GM12891 (cell line): ENCODE results near the gene HOXA6.

ENCODE experiments used
- DNase-seq: peaks from one replicate; pipeline ENCODE4 v3.0.0; 2011; ENCODE audit warnings: low spot score; ENCODE audit not compliant: insufficient read length
- FAIRE-seq: peaks from 2 replicates; lab custom pipeline; 2011; peaks lifted over from hg19 to GRCh38; lab: Jason Lieb, UNC
- PAX5 ChIP-seq: IDR thresholded peaks from 2 replicates; pipeline ENCODE4 v1.6.1; 2011; ENCODE audit warnings: low read length, moderate library complexity, mild to moderate bottlenecking; ENCODE audit not compliant: insufficient read depth, severe bottlenecking
- POLR2A ChIP-seq: IDR thresholded peaks from 2 replicates; pipeline ENCODE4 v1.6.1; 2011; ENCODE audit warnings: low read depth, low read length, control low read depth
- POLR2AphosphoS5 ChIP-seq: IDR thresholded peaks from 2 replicates; pipeline ENCODE4 v1.6.1; 2011; ENCODE audit warnings: low read depth, low read length, control low read depth
- POU2F2 ChIP-seq: IDR thresholded peaks from 2 replicates; pipeline ENCODE4 v1.6.1; 2011; ENCODE audit warnings: low read depth, mild to moderate bottlenecking, control low read depth, low read length, moderate library complexity
- SPI1 ChIP-seq: IDR thresholded peaks from 2 replicates; pipeline ENCODE4 v1.6.1; 2011; ENCODE audit warnings: low read depth, low read length, control low read depth
- TAF1 ChIP-seq: IDR thresholded peaks from 2 replicates; pipeline ENCODE4 v1.6.1; 2011; ENCODE audit warnings: low read depth, low read length, control low read depth

The HOXA6 gene

DNA sequence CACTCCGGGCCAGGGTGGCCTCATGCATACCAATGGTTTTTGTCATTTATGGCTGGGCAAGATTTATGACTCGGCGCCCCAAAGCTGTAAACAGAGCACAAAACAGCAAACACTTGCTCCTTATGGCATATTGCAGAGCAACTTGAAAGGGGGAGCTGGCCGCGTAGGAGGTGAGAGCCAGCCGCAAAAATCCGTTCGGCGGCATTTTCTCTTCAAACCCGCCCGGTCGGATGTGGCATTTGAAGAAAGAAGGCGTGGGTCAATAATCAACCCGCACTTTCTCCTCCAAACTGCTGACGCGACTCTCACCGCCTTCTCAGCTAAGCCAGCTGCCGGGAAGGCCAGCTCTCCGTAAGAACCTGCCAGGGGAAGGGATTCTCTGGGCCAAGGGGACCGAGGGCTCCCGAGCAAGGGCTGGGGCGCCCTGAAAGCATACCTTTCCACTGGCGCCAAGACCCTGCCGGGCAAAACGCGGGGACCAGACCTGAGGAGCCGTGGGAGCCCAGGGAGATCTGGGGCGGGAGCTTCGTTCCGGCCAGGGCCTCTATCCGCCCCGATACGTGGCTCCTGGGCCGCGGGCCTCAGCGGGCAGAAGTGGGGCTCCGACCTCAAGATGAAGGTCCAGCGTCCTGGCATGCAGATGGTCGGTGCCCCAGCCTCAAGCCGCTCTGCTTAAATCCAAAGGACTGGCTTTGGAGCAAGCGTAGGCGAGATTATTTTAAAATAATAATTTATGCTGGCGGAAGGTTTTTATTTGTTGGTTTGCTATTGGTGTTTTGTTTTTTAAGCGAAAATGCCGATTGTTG lies 32.1 kb downstream of the HOXA6 start:
- no peak for FAIRE-seq
- no peak for DNase-seq
- TF ChIP-seq PAX5 (no peak), TAF1 (no peak), POLR2AphosphoS5 (no peak), POLR2A (no peak), POU2F2 (no peak), SPI1 (no peak)

- no peak for FAIRE-seq
- TF ChIP-seq SPI1 (no peak), POLR2AphosphoS5 (no peak), POLR2A (no peak), TAF1 (no peak), POU2F2 (no peak), PAX5 (no peak)
- no peak for DNase-seq
Measured at GRCh38 chr7:27114881-27115220, 32.7 kb downstream of the HOXA6 start.

GRCh38 chr7:27113991-27114769 lies 33.4 kb downstream of the HOXA6 start:
- FAIRE-seq (no peak), DNase-seq (no peak)
- TF ChIP-seq POLR2AphosphoS5, result no peak
- TF ChIP-seq PAX5, result no peak

DNA sequence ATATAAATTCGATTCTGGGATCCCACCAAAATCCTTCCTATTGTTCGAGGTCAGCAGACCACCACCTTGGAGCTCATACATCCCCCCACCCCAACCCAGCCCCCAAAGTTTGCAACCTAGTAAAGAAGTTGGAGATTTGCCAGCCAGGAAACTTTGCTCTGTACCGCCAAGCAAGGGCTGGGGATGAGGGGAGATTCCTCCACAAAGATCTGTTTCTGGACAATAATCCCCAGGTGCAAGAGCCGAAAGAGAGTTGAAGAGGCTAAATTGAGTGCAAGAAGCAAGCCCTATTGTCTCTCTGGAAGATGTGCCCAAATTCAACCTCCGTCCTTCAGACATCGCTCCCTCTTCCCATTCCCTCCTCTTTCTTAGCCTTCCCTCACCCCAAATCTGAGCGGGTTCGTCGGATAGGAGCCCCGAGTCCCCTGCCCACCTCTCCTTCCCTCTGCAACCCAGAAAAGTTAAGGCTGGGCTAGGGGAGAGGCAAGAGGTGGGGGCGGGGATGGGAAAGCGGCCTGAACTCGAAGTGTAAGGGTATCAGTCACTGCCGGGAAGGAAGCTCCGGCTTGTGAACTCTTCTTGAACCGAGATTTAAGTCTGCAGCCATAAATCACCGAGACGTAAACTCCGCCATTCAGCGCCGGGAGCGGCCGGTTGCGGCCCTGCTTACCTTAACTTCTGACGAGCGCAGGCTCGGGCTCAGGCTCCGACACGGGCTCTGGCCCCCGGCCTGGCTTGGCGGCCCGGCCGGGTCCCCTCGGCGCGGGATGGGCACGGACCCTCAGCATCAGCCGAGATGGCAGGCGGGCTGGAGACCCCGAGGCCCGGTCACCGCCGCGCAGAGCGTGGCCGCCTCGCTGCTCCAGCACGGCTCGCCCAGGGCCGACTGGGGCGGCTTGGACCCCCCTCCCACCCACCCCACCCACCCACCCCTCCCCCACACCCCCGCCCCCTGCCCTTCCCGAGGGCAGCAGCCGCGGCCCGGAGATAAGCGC lies 34.3 kb downstream of the HOXA6 start:
- DNase-seq (no peak), FAIRE-seq (no peak)
- no peak for TF ChIP-seq POLR2AphosphoS5
- TF ChIP-seq PAX5, result no peak
- no peak for TF ChIP-seq POU2F2
- no peak for TF ChIP-seq SPI1
- TF ChIP-seq POLR2A, result no peak
- no peak for TF ChIP-seq TAF1

DNA sequence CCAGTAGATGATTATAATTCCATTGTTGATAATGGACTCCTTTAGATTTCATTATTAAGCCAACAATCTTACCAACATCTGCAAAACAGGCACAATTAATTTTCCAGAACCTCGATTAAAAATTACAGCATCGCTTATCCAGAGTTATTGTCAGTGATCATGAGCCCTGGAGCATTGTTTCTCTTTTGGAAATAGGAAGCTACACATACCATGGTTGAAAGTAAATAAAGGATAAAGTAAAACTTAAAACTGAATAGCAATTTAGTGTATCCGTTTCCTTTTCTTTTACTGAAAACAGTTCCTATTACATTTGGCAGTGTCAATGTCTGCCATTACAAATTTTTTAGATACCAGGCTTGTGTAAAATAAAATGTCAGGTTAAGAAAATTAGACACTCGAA lies 35.2 kb downstream of the HOXA6 start:
- TF ChIP-seq POLR2AphosphoS5, result no peak
- TF ChIP-seq PAX5, result no peak
- TF ChIP-seq SPI1, result no peak
- no peak for TF ChIP-seq TAF1
- TF ChIP-seq POLR2A, result no peak
- TF ChIP-seq POU2F2, result no peak
- no peak for FAIRE-seq

GRCh38 chr7:27111751-27112277 lies 35.8 kb downstream of the HOXA6 start:
- no peak for FAIRE-seq
- DNase-seq, result no peak
- TF ChIP-seq POLR2A, result no peak
- TF ChIP-seq POU2F2, result no peak
- no peak for TF ChIP-seq TAF1
- TF ChIP-seq PAX5, result no peak
- no peak for TF ChIP-seq SPI1
- no peak for TF ChIP-seq POLR2AphosphoS5

More for the DNA sequence above, 35.2 kb downstream of the HOXA6 start:
- no peak for DNase-seq

DNA sequence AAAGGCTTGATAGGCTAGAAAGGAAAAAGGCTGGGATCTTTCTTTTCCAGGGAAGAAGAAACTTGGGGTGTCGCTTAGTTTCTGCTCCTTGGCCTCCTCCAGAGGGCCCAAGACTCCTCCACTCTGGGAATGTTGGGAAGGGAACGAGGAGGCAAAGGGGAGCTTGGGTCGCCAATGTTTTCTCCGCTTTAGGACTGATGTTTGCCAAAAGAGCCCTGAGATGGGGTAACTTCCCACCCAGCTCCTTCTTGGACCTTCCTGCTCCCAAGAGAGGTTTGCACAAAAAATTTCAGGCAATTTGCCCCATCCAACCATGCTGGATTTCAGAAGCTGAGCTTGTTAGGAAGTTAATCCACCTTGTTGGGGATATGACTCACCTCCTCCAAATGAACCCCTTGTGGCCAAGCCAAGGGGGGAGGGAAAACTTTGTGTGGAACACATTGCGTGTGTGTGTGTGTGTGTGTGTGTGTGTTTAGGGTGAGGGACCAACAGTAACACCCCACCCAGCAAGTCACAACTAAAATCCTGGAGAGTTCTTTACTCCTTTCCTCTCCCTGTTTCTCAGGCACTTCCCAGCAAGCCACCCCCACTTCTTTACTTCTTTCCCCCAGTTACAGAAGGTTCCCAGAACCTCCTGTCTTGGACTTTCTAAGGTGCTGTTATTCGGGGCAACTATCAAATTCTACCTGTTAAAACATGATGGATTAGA lies 36.4 kb downstream of the HOXA6 start:
- TF ChIP-seq POLR2AphosphoS5, result no peak
- TF ChIP-seq PAX5, result no peak
- no peak for TF ChIP-seq SPI1
- TF ChIP-seq POU2F2, result no peak
- no peak for TF ChIP-seq TAF1
- no peak for TF ChIP-seq POLR2A
- FAIRE-seq, result no peak

GRCh38 chr7:27110186-27111031 lies 37.2 kb downstream of the HOXA6 start:
- TF ChIP-seq POLR2AphosphoS5, result no peak
- TF ChIP-seq TAF1, result no peak
- no peak for TF ChIP-seq PAX5
- no peak for TF ChIP-seq POLR2A
- TF ChIP-seq SPI1, result no peak
- no peak for TF ChIP-seq POU2F2
- DNase-seq, result no peak
- FAIRE-seq, result no peak

More for the DNA sequence above, 36.4 kb downstream of the HOXA6 start:
- no peak for DNase-seq
